Esophagus muscularis mucosa (tissue), 3 donors: Measurements from ENCODE around the gene PARP9.

Experiments
- POLR2A ChIP-seq: fragments of 450-650 bp; IDR thresholded peaks from one replicate; pipeline ENCODE4 v1.6.1; 2017; ENCODE audit warnings: antibody characterized with exemption, moderate library complexity, mild to moderate bottlenecking, low read depth
- POLR2AphosphoS5 ChIP-seq, 2 donors: sonication (generic); formaldehyde crosslinking; IDR thresholded peaks; one replicate each; pipeline ENCODE4 v1.6.1; 2017; ENCODE audit warnings: antibody characterized with exemption in 2 of 2
- TF ChIP-seq, protein P1 (sequence below), 3 experiments: fragments of 200-600 bp in 2 of 3; fragments of 450-650 bp in 1 of 3; sonication (generic) in 2 of 3; IDR thresholded peaks; one replicate each; pipeline ENCODE4 v1.5.1; 2017 to 2019; ENCODE audit warnings: antibody characterized with exemption in 3 of 3, mild to moderate bottlenecking in 2 of 3, moderate library complexity in 1 of 3

DNA sequence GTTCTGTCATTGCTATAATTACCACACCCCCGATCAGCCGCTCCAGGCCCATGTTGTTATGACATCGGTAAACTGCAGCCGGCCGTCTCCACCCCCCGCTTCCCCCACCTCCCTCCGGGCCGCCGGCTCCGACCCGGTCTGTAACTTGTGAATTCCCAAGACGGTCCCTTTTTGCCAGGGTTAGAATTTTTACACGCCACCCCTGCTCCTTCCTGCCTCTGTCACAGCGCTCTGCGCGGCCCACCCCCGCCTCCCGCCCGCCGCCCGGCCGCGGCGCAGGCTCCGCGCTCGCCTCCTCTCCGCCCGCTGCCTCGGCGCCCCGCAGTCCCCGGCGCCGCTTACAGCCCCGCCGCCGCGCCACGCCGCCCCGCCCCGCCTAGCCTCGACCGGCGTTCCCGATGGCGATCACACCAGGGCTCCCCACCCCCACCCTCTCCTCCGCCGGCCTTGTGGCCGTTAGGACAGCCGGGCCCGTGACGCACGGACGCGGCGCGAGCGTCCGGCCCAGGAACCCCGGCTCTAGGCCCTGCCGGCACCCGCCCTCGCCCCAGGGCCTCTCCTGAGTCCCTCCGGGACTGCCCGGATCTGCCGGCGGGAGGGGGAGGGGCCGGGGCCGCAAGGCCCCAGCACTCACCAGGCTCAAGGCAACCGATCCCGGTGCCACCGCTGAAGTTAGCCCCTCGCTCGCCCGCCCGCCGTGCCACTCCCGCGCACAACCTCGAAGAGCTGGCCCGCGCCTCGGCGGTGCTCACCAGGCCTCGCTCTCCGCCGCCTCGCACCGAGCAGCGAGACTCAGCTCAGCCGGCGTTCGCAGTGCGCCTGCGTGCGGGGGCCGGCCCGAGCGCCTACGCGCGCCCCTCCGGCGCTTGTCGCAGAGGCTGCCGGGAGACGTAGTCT is 49.7 kb downstream of the PARP9 start, which contains the start of gene KPNA1:
- TF ChIP-seq, protein P1, sequence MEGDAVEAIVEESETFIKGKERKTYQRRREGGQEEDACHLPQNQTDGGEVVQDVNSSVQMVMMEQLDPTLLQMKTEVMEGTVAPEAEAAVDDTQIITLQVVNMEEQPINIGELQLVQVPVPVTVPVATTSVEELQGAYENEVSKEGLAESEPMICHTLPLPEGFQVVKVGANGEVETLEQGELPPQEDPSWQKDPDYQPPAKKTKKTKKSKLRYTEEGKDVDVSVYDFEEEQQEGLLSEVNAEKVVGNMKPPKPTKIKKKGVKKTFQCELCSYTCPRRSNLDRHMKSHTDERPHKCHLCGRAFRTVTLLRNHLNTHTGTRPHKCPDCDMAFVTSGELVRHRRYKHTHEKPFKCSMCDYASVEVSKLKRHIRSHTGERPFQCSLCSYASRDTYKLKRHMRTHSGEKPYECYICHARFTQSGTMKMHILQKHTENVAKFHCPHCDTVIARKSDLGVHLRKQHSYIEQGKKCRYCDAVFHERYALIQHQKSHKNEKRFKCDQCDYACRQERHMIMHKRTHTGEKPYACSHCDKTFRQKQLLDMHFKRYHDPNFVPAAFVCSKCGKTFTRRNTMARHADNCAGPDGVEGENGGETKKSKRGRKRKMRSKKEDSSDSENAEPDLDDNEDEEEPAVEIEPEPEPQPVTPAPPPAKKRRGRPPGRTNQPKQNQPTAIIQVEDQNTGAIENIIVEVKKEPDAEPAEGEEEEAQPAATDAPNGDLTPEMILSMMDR (IDR thresholded peaks at IDR 0.05): no peak
- TF ChIP-seq POLR2A (peak; percentile 95), POLR2AphosphoS5 (IDR thresholded peaks at IDR 0.05) (peak; percentile 98 to 99)
